Bronchial epithelial cell (primary cell): ENCODE results near the gene BTAF1. TPM values are rescaled to one million over a fixed set of nuclear protein-coding genes. Genes with fewer than 3 reads are reported as not detected.

ENCODE experiments used
- DNase-seq: peaks from one replicate; pipeline ENCODE4 v3.0.0-alpha.2; 2010; ENCODE audit warnings: low read depth
- FAIRE-seq: peaks from 2 replicates; lab custom pipeline; 2011; peaks lifted over from hg19 to GRCh38; lab: Jason Lieb, UNC
- H3K27me3 ChIP-seq: 2 replicates; pipeline ENCODE4 v1.5.1; 2011; ENCODE audit warnings: low read length; ENCODE audit not compliant: control insufficient read depth, insufficient read depth
- H3K36me3 ChIP-seq: 2 replicates; pipeline ENCODE4 v1.5.1; 2011; ENCODE audit warnings: low read length; ENCODE audit not compliant: control insufficient read depth, insufficient read depth
- H3K4me3 ChIP-seq: 2 replicates; pipeline ENCODE4 v1.5.1; 2011; ENCODE audit warnings: mild to moderate bottlenecking, low read depth, low read length, control low read depth
- CTCF ChIP-seq: IDR thresholded peaks from 2 replicates; pipeline ENCODE4 v1.5.1; 2011; ENCODE audit warnings: mild to moderate bottlenecking, moderate library complexity, low read length, control low read depth, inconsistent platforms; ENCODE audit not compliant: insufficient read depth, severe bottlenecking
- total RNA-seq: library from RNA; depleted of rRNA; stranded (reverse); fragments of >200 nt; gene quantifications from 2 replicates; pipeline ENCODE4 v1.2.1, GENCODE V29; 2014

The BTAF1 gene
- total RNA-seq, 1 donor from 2014 or later = 47.4 TPM

GRCh38 chr10:91932737-91933136, 9.2 kb downstream of the BTAF1 start:
- peaks cover 7% of the 10 kb centered on the region for H3K36me3 ChIP-seq
- no peaks in the 10 kb centered on the region for H3K27me3 ChIP-seq
- no peak overlapping the region for H3K4me3 ChIP-seq
- no peak for DNase-seq
- TF ChIP-seq CTCF = no peak
- no peak for FAIRE-seq

GRCh38 chr10:91935886-91936285, 12.3 kb downstream of the BTAF1 start:
- TF ChIP-seq CTCF = no peak
- H3K4me3 ChIP-seq = no peak overlapping the region
- H3K27me3 ChIP-seq = no peaks in the 10 kb centered on the region
- peak; percentile 95 for DNase-seq
- no peak for FAIRE-seq
- H3K36me3 ChIP-seq = peaks cover 9% of the 10 kb centered on the region

GRCh38 chr10:91939653-91940052, 16.1 kb downstream of the BTAF1 start:
- Histone ChIP-seq H3K27me3 (no peaks in the 10 kb centered on the region), H3K4me3 (no peak overlapping the region), H3K36me3 (peaks cover 4% of the 10 kb centered on the region)
- DNase-seq = no peak
- no peak for TF ChIP-seq CTCF
- FAIRE-seq = no peak

- Histone ChIP-seq H3K36me3 (peaks cover 4% of the 10 kb centered on the region), H3K27me3 (no peaks in the 10 kb centered on the region), H3K4me3 (no peak overlapping the region)
- no peak for TF ChIP-seq CTCF
- no peak for DNase-seq
- FAIRE-seq = no peak
Measured at GRCh38 chr10:91941426-91941825, 17.9 kb downstream of the BTAF1 start.

- Histone ChIP-seq H3K27me3 (no peaks in the 10 kb centered on the region), H3K4me3 (no peak overlapping the region), H3K36me3 (peaks cover 1% of the 10 kb centered on the region)
- TF ChIP-seq CTCF = no peak
- DNase-seq = peak; percentile 46
- FAIRE-seq = no peak
Measured at GRCh38 chr10:91944880-91945630, 21.5 kb downstream of the BTAF1 start.
